ENCODE results near the gene PALLD. TPM values are rescaled to one million over a fixed set of nuclear protein-coding genes. Genes with fewer than 3 reads are reported as not detected.

Gene PALLD
- total and polyA plus RNA-seq, 2 donors (not counting 3 experiments of a cell fraction or from before 2014, with no cell fraction given), result 13.4 to 48.2 TPM

DNA sequence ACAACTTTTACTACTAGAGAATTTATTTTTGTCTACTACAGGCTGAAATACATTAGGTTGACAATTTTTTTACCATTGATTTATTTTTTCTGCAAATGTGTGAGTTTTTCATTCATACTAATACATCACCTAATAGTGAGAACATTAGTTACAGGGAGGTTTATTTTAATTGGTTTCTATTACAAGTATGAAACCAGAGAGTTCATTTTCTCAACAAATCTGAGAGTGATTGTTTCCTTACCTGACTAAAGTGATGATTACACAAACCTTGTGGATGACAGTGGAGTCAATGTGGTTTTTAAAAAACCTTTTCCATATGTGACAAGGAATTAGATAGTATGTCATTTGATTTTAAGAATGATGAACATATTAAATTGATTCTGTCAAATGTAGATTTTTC is 227.4 kb downstream of the PALLD start:
- no peak overlapping the region for H3K4me3 ChIP-seq (replicated peaks in 1 of 3; ENCODE audit: insufficient read depth in 1 of 3, low read depth in 1 of 3, low read length in 3 of 3)
- TF ChIP-seq, protein P1, sequence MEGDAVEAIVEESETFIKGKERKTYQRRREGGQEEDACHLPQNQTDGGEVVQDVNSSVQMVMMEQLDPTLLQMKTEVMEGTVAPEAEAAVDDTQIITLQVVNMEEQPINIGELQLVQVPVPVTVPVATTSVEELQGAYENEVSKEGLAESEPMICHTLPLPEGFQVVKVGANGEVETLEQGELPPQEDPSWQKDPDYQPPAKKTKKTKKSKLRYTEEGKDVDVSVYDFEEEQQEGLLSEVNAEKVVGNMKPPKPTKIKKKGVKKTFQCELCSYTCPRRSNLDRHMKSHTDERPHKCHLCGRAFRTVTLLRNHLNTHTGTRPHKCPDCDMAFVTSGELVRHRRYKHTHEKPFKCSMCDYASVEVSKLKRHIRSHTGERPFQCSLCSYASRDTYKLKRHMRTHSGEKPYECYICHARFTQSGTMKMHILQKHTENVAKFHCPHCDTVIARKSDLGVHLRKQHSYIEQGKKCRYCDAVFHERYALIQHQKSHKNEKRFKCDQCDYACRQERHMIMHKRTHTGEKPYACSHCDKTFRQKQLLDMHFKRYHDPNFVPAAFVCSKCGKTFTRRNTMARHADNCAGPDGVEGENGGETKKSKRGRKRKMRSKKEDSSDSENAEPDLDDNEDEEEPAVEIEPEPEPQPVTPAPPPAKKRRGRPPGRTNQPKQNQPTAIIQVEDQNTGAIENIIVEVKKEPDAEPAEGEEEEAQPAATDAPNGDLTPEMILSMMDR (IDR thresholded peaks at IDR 0.05; ENCODE audit: extremely low read depth in 1 of 2, insufficient read depth in 1 of 2, low read depth in 1 of 2, low read length in 2 of 2), result no peak
- TF ChIP-seq EZH2 (IDR thresholded peaks at IDR 0.05; ENCODE audit: borderline replicate concordance, low read depth, low read length, severe bottlenecking) (no peak), JUN (IDR thresholded peaks at IDR 0.05; ENCODE audit: borderline replicate concordance, insufficient read depth, insufficient read length, low read depth) (no peak), FOS (IDR thresholded peaks at IDR 0.05; ENCODE audit: borderline replicate concordance, insufficient read depth, low read length) (no peak), POLR2A (IDR thresholded peaks at IDR 0.05; ENCODE audit: low read depth, low read length) (no peak), MYC (IDR thresholded peaks at IDR 0.05; ENCODE audit: low read depth, low read length) (no peak)
- TF ChIP-seq, protein P2, sequence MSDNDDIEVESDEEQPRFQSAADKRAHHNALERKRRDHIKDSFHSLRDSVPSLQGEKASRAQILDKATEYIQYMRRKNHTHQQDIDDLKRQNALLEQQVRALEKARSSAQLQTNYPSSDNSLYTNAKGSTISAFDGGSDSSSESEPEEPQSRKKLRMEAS (IDR thresholded peaks at IDR 0.05; ENCODE audit: insufficient read depth, insufficient read length), result no peak
- intact Hi-C loops (cut with micrococcal nuclease) (loop anchor here (5.0 kb wide), 1 partner anchor 43 kb away; no protein-coding TSS in a partner anchor), dilution Hi-C loops (cut with MboI; ENCODE audit: extremely low pct_ligation_motif_present, low sequenced_read_pairs) (no loop called here)
- no peak overlapping the region for H3K9ac ChIP-seq (replicated peaks; ENCODE audit: extremely low read depth, insufficient read depth, low read length)
- POLR2A ChIA-PET, result no interaction called here
- H3K79me2 ChIP-seq (ENCODE audit: control insufficient read depth, insufficient read depth, low read length), result no peaks in the 10 kb centered on the region
- no peak overlapping the region for H3K27ac ChIP-seq (ENCODE audit: insufficient read depth, low read depth, low read length)
- no peak overlapping the region for H2AFZ ChIP-seq (ENCODE audit: low read depth, low read length)
- no peaks in the 10 kb centered on the region for H4K20me1 ChIP-seq (replicated peaks; ENCODE audit: control insufficient read depth, extremely low read depth, insufficient read depth, low read length)
- no peaks in the 10 kb centered on the region for H3K27me3 ChIP-seq (ENCODE audit: control insufficient read depth in 2 of 2, insufficient read depth in 2 of 2, low read length in 2 of 2)
- no peaks in the 10 kb centered on the region for H3K36me3 ChIP-seq (ENCODE audit: control insufficient read depth in 2 of 2, extremely low read depth in 1 of 2, insufficient read depth in 2 of 2, low read length in 2 of 2)
- no peaks in the 10 kb centered on the region for H3K9me1 ChIP-seq (replicated peaks; ENCODE audit: control insufficient read depth, extremely low read depth, insufficient read depth, low read length)
- FAIRE-seq (no peak), DNase-seq (ENCODE audit: low read depth, low spot score) (no peak)
- H3K4me2 ChIP-seq (ENCODE audit: insufficient read depth, low read length), result no peak overlapping the region
- CTCF ChIA-PET, result no interaction called here
- no TSS peak for BruUV-seq (replicated peaks)
- peaks cover 14% of the 10 kb centered on the region for H3K4me1 ChIP-seq (ENCODE audit: control insufficient read depth, extremely low read depth, insufficient read depth, low read length)
- H3K9me3 ChIP-seq (replicated peaks; ENCODE audit: control insufficient read depth, insufficient read depth, low read length), result no peaks in the 10 kb centered on the region

Measured in endothelial cell of umbilical vein (primary cell).